Measurements from ENCODE around the gene NPC2. TPM values are rescaled to one million over a fixed set of nuclear protein-coding genes. Genes with fewer than 3 reads are reported as not detected.

The NPC2 gene
- total RNA-seq, 4 donors from 2014 or later = 174 to 331 (median 251) TPM

- Histone ChIP-seq H3K27ac (no peak overlapping the region), H3K4me3 (no peak overlapping the region), H3K4me1 (peaks cover 0 to 11% (median 3%) of the 10 kb centered on the region in 3 donors), H3K36me3 (no peaks in the 10 kb centered on the region), H3K9me3 (no peaks in the 10 kb centered on the region), H3K27me3 (peaks cover 0 to 20% (median 0%) of the 10 kb centered on the region in 4 donors)
- intact Hi-C loops (cut with DNase I) = no loop called here
- WGBS, 2 donors = 65 to 79% methylated on average over 7 of the region's 7 CpGs
- TF ChIP-seq POLR2A (IDR thresholded peaks at IDR 0.05) (no peak), CTCF (IDR thresholded peaks at IDR 0.05) (no peak)
- no peak for DNase-seq
These were observed 63.1 kb downstream of the NPC2 start for GRCh38 chr14:74429991-74430390.

Other genes with a start within 250 kb of the NPC2 start
- 10 to 100 TPM; 20.7 to 32.2 (median 23.2) TPM for gene ABCD4, start 190.4 kb downstream of the NPC2 start, total RNA-seq
- gene VRTN, start 144.8 kb downstream of the NPC2 start, total RNA-seq = not detected
- gene SYNDIG1L, start 67.1 kb downstream of the NPC2 start, total RNA-seq = under 1 TPM in 1 of 4 donors, not detected in 3; 0.19 TPM
- 10 to 100 TPM in 1 of 4 donors, 1 to 10 TPM in 3; 4.6 to 15.1 (median 6.2) TPM for gene ISCA2, start 460 bp upstream of the NPC2 start, total RNA-seq
- 10 to 100 TPM; 10.3 to 41.6 (median 17.0) TPM for gene LTBP2, start 118.9 kb upstream of the NPC2 start, total RNA-seq
- gene AREL1, start 219.8 kb upstream of the NPC2 start, total RNA-seq = 10 to 100 TPM; 17.0 to 21.6 (median 19.8) TPM
- gene FCF1, start 219.8 kb upstream of the NPC2 start, total RNA-seq = 10 to 100 TPM; 27.9 to 39.5 (median 30.2) TPM